OCI-LY3 (cell line): ENCODE measurements around the gene FAM89B.

Source experiments
- H2AFZ ChIP-seq: fragments of 200-600, 300-600 bp; shearing (Covaris generic); 2 replicates; pipeline ENCODE4 v1.6.0; 2014; ENCODE audit warnings: antibody characterized with exemption, low read depth, low read length
- H3K27ac ChIP-seq: fragments of 200-600, 300-600 bp; sonication (generic); 2 replicates; pipeline ENCODE4 v1.5.1; 2014; ENCODE audit warnings: mild to moderate bottlenecking, low read length, moderate library complexity, mixed read lengths
- H3K27me3 ChIP-seq: fragments of 200-600, 300-600 bp; sonication (generic); 2 replicates; pipeline ENCODE4 v1.6.1; 2014; ENCODE audit warnings: low read depth, low read length, mixed read lengths
- H3K36me3 ChIP-seq: fragments of 200-600, 300-600 bp; sonication (generic); replicated peaks from 2 replicates; pipeline ENCODE3; 2014; ENCODE audit warnings: low read depth, low read length, mixed read lengths
- H3K4me1 ChIP-seq: fragments of 300-600, 200-600 bp; sonication (generic); 2 replicates; pipeline ENCODE4 v1.6.1; 2014; ENCODE audit warnings: low read length, mixed read lengths
- H3K4me2 ChIP-seq: fragments of 200-600, 300-600 bp; sonication (generic); 2 replicates; pipeline ENCODE4 v1.6.1; 2014; ENCODE audit warnings: low read length, mixed read lengths
- H3K4me3 ChIP-seq: fragments of 300-600, 200-600 bp; sonication (generic); 2 replicates; pipeline ENCODE4 v1.5.1; 2014; ENCODE audit warnings: antibody characterized with exemption, mild to moderate bottlenecking, low read length, moderate library complexity
- H3K79me2 ChIP-seq: fragments of 300-600, 200-600 bp; shearing (Covaris generic); 2 replicates; pipeline ENCODE4 v1.6.1; 2014; ENCODE audit warnings: mild to moderate bottlenecking, low read length, mixed read lengths
- H3K9ac ChIP-seq: fragments of 300-600, 200-600 bp; shearing (Covaris generic); 2 replicates; pipeline ENCODE4 v1.6.0; 2014; ENCODE audit warnings: mild to moderate bottlenecking, low read length, moderate library complexity
- H3K9me3 ChIP-seq: fragments of 200-600, 300-600 bp; shearing (Covaris generic); 2 replicates; pipeline ENCODE4 v1.6.1; 2014; ENCODE audit warnings: low read length, mixed read lengths; ENCODE audit not compliant: insufficient read depth
- H4K20me1 ChIP-seq: fragments of 200-600, 300-600 bp; sonication (generic); 2 replicates; pipeline ENCODE4 v1.6.1; 2016; ENCODE audit warnings: low read length, mixed read lengths; ENCODE audit not compliant: insufficient read depth
- EZH2phosphoT487 ChIP-seq: fragments of 200-600 bp; shearing (Covaris generic); IDR thresholded peaks from 2 replicates; pipeline ENCODE4 v1.6.1; 2018; ENCODE audit warnings: antibody characterized with exemption, mixed run types, low read depth
- TF ChIP-seq, protein P1 (sequence below): fragments of 200-600, 300-600 bp; sonication (generic); IDR thresholded peaks from 2 replicates; pipeline ENCODE4 v1.5.1; 2014; ENCODE audit warnings: antibody characterized with exemption, low read length, low read depth

FAM89B gene

DNA sequence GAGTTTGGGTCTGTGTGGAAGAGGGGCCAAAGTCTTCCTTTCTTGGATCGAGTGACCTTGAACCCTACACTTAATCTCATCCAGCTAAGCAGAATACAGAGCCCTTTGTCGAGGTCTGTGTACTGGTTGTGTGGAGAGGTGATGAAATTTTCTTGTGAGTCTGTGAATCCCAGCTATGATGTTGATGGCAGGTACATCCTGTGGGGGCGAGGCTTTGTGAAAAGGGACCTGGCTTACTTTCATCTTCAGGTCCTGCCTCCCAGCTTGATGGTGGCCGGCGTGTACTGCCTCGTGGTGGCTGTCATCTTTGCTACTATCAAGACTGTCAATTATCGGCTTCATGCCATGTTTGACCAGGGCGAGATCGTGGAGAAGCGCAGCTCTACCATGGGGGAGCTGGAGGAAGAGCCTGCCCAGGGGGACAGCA is 44.2 kb downstream of the FAM89B start:
- H3K4me1 ChIP-seq, result peaks cover 31% of the 10 kb centered on the region
- H2AFZ ChIP-seq, result no peak overlapping the region
- H3K9me3 ChIP-seq, result no peaks in the 10 kb centered on the region
- no peaks in the 10 kb centered on the region for H3K27me3 ChIP-seq
- H3K27ac ChIP-seq, result peak overlapping the region; percentile 76
- peaks cover 9% of the 10 kb centered on the region; the same call in 1 of the 2 replicates for H4K20me1 ChIP-seq
- peak overlapping the region; percentile 79 for H3K4me3 ChIP-seq
- H3K4me2 ChIP-seq, result peak overlapping the region; percentile 100
- TF ChIP-seq EZH2phosphoT487, result no peak
- peak overlapping the region; percentile 82 for H3K9ac ChIP-seq
- H3K79me2 ChIP-seq, result peaks cover 66% of the 10 kb centered on the region
- peaks cover 35% of the 10 kb centered on the region for H3K36me3 ChIP-seq

DNA sequence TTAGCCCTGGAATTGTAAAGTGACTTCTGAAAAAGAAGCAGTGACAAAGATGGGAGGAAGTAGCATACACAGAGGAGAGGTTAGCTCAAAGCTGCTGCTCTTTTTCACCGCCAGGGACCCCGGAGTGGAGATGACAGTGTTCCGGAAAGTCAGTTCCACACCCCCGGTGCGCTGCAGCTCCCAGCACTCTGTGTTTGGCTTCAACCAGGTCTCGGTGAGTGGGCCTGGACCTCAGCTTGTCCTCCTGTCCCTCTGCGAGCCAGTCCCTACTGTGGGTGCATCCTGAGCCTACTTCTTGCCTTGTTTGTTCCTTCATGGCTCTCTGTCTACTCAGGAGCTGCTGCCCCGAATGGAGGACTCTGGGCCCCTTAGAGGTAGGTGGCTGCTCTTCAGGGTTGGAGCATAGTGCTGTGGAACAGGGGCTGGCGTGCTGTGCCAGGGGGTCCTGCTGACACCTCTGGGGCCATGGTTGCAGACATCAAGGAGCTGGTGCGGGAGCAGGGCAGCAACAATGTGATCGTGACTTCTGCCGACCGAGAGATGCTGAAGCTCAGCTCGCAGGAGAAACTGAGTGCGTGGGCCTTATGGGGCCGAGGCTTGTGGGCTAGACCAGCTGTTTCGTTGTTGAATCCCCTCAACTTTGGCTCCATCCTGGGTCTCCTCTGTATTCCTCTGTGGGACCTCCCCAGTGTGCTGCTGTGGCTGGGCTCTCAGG is 45.0 kb downstream of the FAM89B start:
- Histone ChIP-seq H4K20me1 (peaks cover 9% of the 10 kb centered on the region; the same call in 1 of the 2 replicates), H3K4me2 (peak overlapping the region; percentile 100), H3K79me2 (peaks cover 59% of the 10 kb centered on the region), H2AFZ (no peak overlapping the region), H3K9me3 (no peaks in the 10 kb centered on the region), H3K27ac (no peak overlapping the region; the same call in 1 of the 2 replicates), H3K36me3 (peaks cover 39% of the 10 kb centered on the region), H3K9ac (peak overlapping the region; percentile 82; the same call in 1 of the 2 replicates), H3K4me1 (peaks cover 30% of the 10 kb centered on the region), H3K27me3 (no peaks in the 10 kb centered on the region), H3K4me3 (peak overlapping the region; percentile 79)
- TF ChIP-seq, protein P1, sequence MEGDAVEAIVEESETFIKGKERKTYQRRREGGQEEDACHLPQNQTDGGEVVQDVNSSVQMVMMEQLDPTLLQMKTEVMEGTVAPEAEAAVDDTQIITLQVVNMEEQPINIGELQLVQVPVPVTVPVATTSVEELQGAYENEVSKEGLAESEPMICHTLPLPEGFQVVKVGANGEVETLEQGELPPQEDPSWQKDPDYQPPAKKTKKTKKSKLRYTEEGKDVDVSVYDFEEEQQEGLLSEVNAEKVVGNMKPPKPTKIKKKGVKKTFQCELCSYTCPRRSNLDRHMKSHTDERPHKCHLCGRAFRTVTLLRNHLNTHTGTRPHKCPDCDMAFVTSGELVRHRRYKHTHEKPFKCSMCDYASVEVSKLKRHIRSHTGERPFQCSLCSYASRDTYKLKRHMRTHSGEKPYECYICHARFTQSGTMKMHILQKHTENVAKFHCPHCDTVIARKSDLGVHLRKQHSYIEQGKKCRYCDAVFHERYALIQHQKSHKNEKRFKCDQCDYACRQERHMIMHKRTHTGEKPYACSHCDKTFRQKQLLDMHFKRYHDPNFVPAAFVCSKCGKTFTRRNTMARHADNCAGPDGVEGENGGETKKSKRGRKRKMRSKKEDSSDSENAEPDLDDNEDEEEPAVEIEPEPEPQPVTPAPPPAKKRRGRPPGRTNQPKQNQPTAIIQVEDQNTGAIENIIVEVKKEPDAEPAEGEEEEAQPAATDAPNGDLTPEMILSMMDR, result no peak
- TF ChIP-seq EZH2phosphoT487, result no peak

DNA sequence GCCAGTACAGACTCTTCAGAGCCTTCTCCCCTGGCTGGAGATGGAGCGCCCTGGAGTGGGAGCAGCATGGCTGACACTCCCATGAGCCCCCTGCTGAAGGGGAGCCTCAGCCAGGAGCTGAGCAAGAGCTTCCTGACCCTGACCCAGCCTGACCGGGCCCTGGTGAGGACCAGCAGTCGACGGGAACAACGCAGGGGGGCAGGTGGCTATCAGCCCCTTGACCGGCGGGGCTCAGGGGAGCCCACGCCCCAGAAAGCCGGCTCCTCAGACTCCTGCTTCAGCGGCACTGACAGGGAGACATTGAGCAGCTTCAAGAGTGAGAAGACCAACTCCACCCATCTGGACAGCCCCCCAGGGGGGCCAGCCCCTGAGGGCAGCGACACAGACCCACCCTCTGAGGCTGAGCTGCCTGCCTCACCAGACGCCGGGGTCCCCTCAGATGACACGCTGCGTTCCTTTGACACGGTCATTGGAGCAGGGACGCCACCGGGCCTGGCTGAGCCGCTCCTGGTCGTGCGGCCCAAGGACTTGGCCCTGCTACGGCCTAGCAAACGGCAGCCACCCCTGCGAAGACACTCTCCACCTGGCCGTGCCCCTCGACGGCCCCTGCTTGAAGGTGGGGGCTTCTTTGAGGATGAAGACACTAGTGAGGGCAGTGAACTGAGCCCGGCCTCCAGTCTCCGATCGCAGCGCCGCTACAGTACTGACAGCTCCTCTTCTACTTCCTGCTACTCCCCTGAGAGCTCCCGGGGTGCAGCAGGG is 45.8 kb downstream of the FAM89B start:
- Histone ChIP-seq H2AFZ (no peak overlapping the region), H3K27ac (no peak overlapping the region), H4K20me1 (peaks cover 9% of the 10 kb centered on the region; the same call in 1 of the 2 replicates), H3K4me1 (peaks cover 21% of the 10 kb centered on the region), H3K9me3 (no peaks in the 10 kb centered on the region), H3K27me3 (no peaks in the 10 kb centered on the region), H3K9ac (no peak overlapping the region), H3K79me2 (peaks cover 50% of the 10 kb centered on the region), H3K36me3 (peaks cover 43% of the 10 kb centered on the region), H3K4me2 (no peak overlapping the region), H3K4me3 (no peak overlapping the region)
- TF ChIP-seq, protein P1, result no peak
- TF ChIP-seq EZH2phosphoT487, result no peak

DNA sequence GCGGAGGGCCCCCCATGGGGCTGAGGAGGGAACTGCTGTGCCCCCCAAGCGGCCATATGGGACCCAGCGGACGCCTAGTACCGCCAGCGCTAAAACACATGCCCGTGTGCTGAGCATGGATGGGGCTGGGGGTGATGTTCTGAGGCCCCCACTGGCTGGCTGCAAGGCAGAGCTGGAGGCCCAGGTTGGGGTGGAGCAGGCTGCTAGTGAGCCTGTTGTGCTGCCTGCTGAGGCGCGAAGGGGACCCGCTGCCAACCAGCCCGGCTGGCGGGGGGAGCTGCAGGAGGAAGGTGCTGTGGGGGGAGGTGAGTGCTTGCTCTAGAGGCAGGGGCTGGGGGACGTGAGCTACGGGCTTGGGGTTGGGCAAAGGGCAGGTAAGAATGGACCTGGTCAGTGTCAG is 46.4 kb downstream of the FAM89B start:
- TF ChIP-seq, protein P1, result no peak
- no peak for TF ChIP-seq EZH2phosphoT487
- Histone ChIP-seq H3K9ac (no peak overlapping the region), H3K4me2 (no peak overlapping the region), H3K27me3 (no peaks in the 10 kb centered on the region), H3K4me3 (no peak overlapping the region), H3K4me1 (peaks cover 18% of the 10 kb centered on the region), H3K27ac (no peak overlapping the region), H2AFZ (no peak overlapping the region), H4K20me1 (peaks cover 9% of the 10 kb centered on the region; the same call in 1 of the 2 replicates), H3K79me2 (peaks cover 44% of the 10 kb centered on the region), H3K9me3 (no peaks in the 10 kb centered on the region), H3K36me3 (peaks cover 47% of the 10 kb centered on the region)
